Right hindlimb (tissue), 1 donor: ENCODE measurements around the gene COPS2.
"Not testable (repeated sequence)": the region's sequence is repeated elsewhere in the genome, so short reads cannot be mapped to it uniquely, and the experiment has no call there.

ENCODE experiments used
- DNase-seq: peaks from one replicate; pipeline ENCODE4 v3.0.0-alpha.2; 2018

COPS2 gene

GRCh38 chr15:49155110-49155833 is at the start of gene COPS2:
Gene COPS2 (minus strand): TSS chr15:49155599. CDS start chr15:49155578, 21 bp downstream.
- peak; percentile 97 for DNase-seq

- DNase-seq, result no peak
Observed at GRCh38 chr15:49200347-49200746, 44.9 kb upstream of the COPS2 start.

- no peak for DNase-seq
Observed at GRCh38 chr15:49199666-49200065, 44.3 kb upstream of the COPS2 start.

DNA sequence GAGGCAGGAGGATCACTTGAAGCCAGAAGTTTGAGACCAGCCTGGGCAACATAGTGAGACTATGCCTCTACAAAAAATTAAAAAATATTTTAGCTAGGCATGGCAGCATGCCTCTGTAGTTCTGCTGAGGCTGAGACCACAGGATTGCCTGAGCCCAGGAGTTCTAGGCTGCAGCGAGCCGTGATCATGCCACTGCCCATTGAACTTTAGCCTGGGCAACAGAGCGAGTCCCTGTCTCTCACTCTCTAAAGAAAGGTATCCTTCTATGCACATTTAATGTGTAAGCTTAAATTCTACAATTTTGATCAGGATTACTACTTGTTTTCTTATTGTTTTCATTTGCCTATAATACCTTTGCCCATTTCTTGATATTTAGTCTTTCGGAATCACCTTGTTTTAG is 41.5 kb upstream of the COPS2 start:
- DNase-seq, result no peak

DNA sequence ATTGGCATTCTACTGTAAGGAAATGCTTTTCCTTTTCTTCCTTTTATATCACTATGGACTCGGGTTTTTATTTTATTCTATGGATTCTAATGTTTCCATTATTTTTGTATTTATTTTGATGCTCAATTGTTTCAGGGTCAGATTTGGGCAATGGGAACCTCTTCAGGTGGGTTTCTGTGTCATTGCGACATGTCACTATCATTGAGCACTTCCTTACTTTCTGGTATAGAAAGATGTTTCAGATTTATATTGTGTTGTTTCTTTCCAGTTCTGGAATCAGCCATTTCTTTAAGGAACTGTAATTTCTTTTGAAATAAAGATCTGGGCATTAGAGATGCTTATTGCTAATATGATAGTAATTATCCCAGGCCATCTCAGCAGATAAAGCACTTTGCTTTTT is 36.5 kb upstream of the COPS2 start:
- no peak for DNase-seq

DNA sequence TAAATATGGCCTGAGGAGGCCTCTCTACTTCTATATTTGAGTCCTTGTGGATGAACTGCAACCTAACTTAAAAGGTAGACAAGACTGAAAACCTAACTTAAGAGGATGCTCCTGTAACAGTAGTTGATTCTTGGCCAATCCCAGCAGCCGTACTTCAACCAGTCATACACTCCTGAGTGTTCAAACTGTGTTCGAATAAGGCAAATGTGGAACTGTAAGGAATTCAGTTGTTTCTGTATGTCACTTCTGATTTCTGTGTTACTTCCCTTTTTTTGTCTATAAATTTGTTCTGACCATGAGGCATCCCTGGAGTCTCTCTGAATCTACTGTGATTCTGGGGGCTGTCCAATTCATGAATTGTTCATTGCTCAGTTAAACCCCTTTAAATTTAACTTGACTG is 35.2 kb upstream of the COPS2 start:
- DNase-seq, result no peak

DNA sequence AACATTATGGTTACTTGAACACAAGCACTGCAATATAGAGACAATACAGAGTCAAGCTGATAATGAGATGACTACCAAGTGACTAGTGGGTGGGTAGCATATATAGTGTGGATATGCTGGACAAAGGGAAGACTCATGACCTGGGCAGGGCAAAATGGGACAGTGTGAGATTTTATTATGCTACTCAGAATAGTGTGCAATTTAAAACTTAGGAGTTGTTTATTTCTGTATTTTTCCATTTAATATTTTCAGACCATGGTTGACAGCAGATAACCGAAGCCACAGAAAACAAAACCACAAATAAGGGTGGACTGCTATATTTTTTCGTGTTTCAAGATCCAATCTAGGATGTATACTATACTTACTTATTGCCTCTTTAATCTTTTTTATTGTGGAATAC is 34.2 kb upstream of the COPS2 start:
- DNase-seq, result no peak

DNA sequence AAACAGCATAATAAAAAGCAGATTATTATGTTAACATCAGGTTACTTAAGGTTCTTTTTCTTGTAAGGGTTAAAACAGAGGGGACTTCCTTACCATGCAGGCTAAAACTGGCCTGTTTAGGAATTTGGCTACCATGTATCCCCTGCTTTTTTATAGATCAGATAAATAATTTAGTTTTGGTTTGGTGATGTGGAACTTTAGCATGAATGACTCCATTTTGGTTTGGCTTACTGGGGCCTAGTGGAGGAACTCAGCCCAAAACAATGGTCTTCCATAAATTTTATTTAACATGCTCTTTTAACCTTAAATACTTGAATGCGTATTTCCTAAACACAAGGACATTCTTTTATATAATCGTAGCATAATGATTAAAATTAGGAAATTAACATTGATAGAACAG is 33.5 kb upstream of the COPS2 start:
- no peak for DNase-seq

DNA sequence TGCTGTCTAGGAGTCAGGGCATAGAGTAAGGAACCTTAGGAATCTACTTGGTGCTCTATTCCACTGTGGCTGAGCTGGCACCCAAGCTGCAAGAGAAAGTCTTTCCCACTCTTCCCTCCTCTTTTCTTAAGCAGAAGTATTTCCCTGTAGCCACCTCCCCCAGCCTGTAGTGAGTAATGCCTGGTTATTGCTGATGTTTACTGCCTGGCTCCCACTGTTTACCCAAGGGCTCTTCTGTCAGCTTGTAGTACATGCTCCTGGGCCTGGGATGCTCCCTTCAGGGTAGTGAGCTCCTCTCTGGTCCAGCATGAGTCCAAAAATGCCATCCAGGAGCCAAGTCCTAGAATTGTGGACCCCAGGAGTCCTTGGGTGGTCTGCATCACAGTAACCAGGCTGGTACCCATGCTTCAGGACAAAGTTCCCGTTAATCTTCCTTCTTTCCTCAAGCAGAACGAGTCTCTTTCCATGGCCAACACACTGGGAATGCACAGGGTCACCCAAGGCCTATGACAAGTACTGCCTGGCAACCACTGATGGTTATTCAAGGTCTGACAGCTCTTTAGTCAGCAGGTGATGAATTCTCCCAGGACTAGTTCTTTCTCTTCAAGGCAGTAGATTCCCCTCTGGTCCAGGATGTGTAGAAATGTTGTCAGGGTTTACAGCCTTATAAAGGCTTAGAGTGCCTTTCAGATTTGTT is 32.3 kb upstream of the COPS2 start:
- no peak for DNase-seq

- DNase-seq, result no peak
Observed at GRCh38 chr15:49185473-49185872, 30.1 kb upstream of the COPS2 start.

- DNase-seq, result not testable (repeated sequence)
Observed at GRCh38 chr15:49183741-49184140, 28.3 kb upstream of the COPS2 start.

DNA sequence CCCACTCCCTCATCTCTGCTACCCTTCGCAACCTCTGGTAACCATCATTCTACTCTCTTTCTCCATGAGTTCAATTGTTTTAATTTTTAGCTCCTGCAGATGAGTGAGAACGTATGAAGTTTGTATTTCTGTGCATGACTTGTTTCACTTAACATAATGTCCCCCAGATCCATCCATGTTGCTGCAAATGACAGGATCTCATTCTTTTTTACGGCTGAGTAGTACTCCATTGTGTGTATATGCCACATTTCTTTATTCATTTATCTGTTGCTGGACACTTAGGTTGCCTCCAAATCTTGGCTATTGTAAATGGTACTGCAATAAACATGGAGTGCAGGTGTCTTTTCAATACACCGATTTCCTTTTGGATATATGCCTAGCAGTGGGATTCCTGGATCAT is 26.7 kb upstream of the COPS2 start:
- DNase-seq, result no peak

DNA sequence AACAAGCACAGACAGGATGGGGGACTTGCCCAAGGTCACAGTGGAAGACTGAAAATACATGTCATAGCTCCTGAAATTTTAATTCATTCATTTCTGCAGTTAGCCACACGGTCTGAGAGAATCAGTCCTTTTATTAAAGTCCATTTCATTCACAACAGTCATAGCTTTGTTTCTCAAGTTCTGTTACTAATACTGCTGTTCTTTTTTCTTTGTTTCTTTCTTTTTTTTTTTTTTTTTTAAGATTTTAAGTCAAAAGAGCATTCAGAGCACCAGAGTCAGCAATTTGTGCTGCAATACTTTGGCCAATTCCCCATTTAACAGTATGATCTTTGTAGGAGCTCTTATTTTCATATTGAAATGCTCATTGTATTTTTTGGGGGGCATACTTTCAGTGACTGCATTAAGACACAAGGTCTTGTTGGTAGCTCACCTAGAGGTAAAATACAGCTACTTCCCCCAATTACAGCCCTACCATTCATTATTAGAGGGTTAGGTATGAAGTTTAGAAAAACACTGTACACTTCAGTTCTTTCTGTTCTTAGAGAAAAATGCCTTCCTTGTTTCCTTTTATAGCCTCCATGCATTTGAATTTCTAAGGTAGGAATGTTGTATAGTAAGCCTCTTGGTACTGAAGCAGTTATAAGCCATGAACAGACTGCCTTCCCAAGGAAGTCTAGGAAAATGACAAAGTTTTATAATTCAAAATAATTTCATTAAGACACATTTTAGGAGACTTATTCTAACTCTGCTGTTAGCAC is 24.2 kb upstream of the COPS2 start:
- no peak for DNase-seq

DNA sequence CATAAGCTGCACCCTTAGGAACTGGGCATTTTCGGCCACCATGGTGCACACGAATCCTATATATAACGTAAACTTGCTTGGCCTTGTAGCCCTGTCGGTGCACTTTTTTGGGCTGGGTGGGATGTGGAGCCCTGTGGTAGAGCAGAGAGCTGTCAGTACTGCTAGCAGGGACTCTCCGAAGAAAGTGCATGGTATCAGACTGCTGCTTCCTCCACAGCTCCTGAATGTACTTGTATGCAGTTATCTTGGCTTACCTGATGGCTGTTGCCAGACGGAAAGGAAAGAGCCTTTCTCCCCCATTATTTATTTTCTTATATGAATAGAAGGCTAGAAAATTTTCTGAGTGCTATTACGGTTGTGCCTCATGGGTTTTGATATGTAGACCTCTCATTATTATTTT is 23.1 kb upstream of the COPS2 start:
- no peak for DNase-seq

GRCh38 chr15:49175582-49176397 is 20.4 kb upstream of the COPS2 start:
- DNase-seq, result not testable (repeated sequence)

- no peak for DNase-seq
Observed at GRCh38 chr15:49174902-49175301, 19.5 kb upstream of the COPS2 start.

DNA sequence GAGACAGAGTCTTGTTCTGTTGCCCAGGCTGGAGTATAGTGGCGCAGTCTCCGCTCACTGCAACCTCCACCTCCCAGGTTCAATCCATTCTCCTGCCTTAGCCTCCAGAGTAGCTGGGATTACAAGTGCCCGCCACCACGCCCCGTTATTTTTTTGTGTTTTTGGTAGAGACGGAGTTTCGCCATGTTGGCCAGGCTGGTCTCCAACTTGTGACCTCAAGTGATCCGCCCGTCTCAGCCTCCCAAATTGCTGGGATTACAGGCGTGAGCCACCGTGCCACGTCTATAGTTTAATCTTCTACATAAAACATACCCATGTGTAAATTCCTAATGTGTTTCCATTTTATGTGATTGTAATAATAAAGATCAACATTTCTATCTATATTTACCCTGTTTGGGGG is 16.4 kb upstream of the COPS2 start:
- no peak for DNase-seq

GRCh38 chr15:49169880-49170597 is 14.6 kb upstream of the COPS2 start, which contains the start of gene GALK2:
Gene GALK2 (plus strand): TSS chr15:49170247. CDS start chr15:49170323, 76 bp downstream.
- DNase-seq, result peak; percentile 87

- no peak for DNase-seq
Observed at GRCh38 chr15:49168016-49168415, 12.6 kb upstream of the COPS2 start.

- DNase-seq, result no peak
Observed at GRCh38 chr15:49164865-49165264, 9.5 kb upstream of the COPS2 start.

DNA sequence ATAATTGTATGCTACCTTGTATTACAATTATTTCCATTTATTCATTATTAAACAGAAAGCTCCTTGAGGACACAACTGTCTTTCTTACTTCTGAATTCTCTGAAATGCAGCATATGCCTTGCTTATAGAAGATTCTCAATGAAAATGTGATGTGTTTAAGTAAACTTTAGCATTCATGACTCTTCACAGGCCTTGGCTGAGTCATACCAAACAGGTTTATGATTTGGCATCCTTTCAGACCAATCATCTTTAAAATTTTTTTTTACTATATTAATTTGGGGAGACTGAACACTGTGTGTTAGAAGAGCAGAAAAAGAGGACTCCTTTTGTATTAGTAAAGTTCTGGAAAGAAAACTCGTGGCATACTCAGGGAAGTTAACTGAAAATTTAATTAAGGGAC is 8.3 kb upstream of the COPS2 start:
- DNase-seq, result no peak
